AG04450 (cell line): ENCODE measurements around the gene TTLL9. TPM values are rescaled to one million over a fixed set of nuclear protein-coding genes. Genes with fewer than 3 reads are reported as not detected.

Source experiments
- CTCF ChIA-PET: fragments of 300-600, 350-600 bp; formaldehyde crosslinking; extraction: SDS; loops from one replicate; lab custom pipeline; 2022; ENCODE audit warnings: antibody characterized with exemption, inconsistent platforms; lab: Charles Lee
- POLR2A ChIA-PET: fragments of 350-600 bp; formaldehyde crosslinking; extraction: SDS; loops from one replicate; lab custom pipeline; 2021; ENCODE audit warnings: antibody characterized with exemption, inconsistent platforms; lab: Yijun Ruan, JAX
- DNase-seq: peaks from one replicate; pipeline ENCODE4 v3.0.0-alpha.2; 2011; ENCODE audit warnings: low read depth, low spot score
- H3K27ac ChIP-seq: one replicate; pipeline ENCODE4 v1.5.1; 2012; ENCODE audit warnings: low read depth, low read length, control low read depth
- H3K27me3 ChIP-seq: one replicate; pipeline ENCODE4 v1.6.0; 2012; ENCODE audit warnings: low read length; ENCODE audit not compliant: control insufficient read depth, insufficient read depth
- H3K4me3 ChIP-seq: 2 replicates; pipeline ENCODE4 v1.5.1; 2011; ENCODE audit warnings: mild to moderate bottlenecking, low read depth, low read length, control low read depth
- H3K9me3 ChIP-seq: 2 replicates; pipeline ENCODE4 v1.5.1; 2012; ENCODE audit warnings: low read length; ENCODE audit not compliant: control insufficient read depth, insufficient read depth
- CTCF ChIP-seq: IDR thresholded peaks from 2 replicates; pipeline ENCODE4 v1.5.1; 2011; ENCODE audit warnings: low read depth, low read length, control low read depth, inconsistent platforms
- polyA plus RNA-seq: library from polyadenylated mRNA; depleted of rRNA; stranded (reverse); fragments of >200 nt; gene quantifications from 2 replicates; pipeline ENCODE4 v1.2.3, GENCODE V29; 2011

TTLL9 gene
- polyA plus RNA-seq, 1 experiment = not detected

- Histone ChIP-seq H3K9me3 (no peaks in the 10 kb centered on the region), H3K27ac (no peak overlapping the region), H3K27me3 (peaks cover 16% of the 10 kb centered on the region), H3K4me3 (no peak overlapping the region)
- CTCF ChIA-PET = no interaction called here
- POLR2A ChIA-PET = no interaction called here
- no peak for TF ChIP-seq CTCF
- DNase-seq = no peak
Measured at GRCh38 chr20:31977080-31977479, 106.6 kb downstream of the TTLL9 start.

- TF ChIP-seq CTCF = no peak
- CTCF ChIA-PET = no interaction called here
- H3K27me3 ChIP-seq = peaks cover 8% of the 10 kb centered on the region
- H3K9me3 ChIP-seq = no peaks in the 10 kb centered on the region
- DNase-seq = no peak
- no peak overlapping the region for H3K4me3 ChIP-seq
- POLR2A ChIA-PET = no interaction called here
- H3K27ac ChIP-seq = no peak overlapping the region
Measured at GRCh38 chr20:31979713-31980426, 109.4 kb downstream of the TTLL9 start.

- Histone ChIP-seq H3K27ac (no peak overlapping the region), H3K27me3 (peaks cover 5% of the 10 kb centered on the region), H3K4me3 (no peak overlapping the region), H3K9me3 (no peaks in the 10 kb centered on the region)
- no peak for TF ChIP-seq CTCF
- POLR2A ChIA-PET = no interaction called here
- no peak for DNase-seq
- CTCF ChIA-PET = no interaction called here
Measured at GRCh38 chr20:31981784-31982183, 111.3 kb downstream of the TTLL9 start.

GRCh38 chr20:31984981-31985471 lies 114.6 kb downstream of the TTLL9 start:
- no peak for DNase-seq
- POLR2A ChIA-PET = no interaction called here
- CTCF ChIA-PET = no interaction called here
- TF ChIP-seq CTCF = no peak
- no peak overlapping the region for H3K4me3 ChIP-seq
- no peak overlapping the region for H3K27ac ChIP-seq
- H3K9me3 ChIP-seq = no peaks in the 10 kb centered on the region
- peaks cover 7% of the 10 kb centered on the region for H3K27me3 ChIP-seq

- Histone ChIP-seq H3K9me3 (no peaks in the 10 kb centered on the region), H3K27me3 (peaks cover 12% of the 10 kb centered on the region), H3K27ac (no peak overlapping the region), H3K4me3 (no peak overlapping the region)
- no peak for TF ChIP-seq CTCF
- no peak for DNase-seq
- POLR2A ChIA-PET = no interaction called here
- CTCF ChIA-PET = no interaction called here
Measured at GRCh38 chr20:31987744-31988143, 117.3 kb downstream of the TTLL9 start.
